Left ventricle myocardium superior (tissue), 1 donor: Measurements from ENCODE around the gene DCAF4. TPM values are rescaled to one million over a fixed set of nuclear protein-coding genes. Genes with fewer than 3 reads are reported as not detected.

Experiments
- ATAC-seq: fragments of 200-7000 bp; cut with Tn5 transposase; one replicate; pipeline ENCODE4 v1.9.1; 2020; ENCODE audit warnings: mild to moderate bottlenecking, moderate library complexity
- DNase-seq: peaks from one replicate; pipeline ENCODE4 v3.0.0-alpha.2; 2020
- intact Hi-C: fragments of 100-400 bp; cut with micrococcal nuclease; formaldehyde crosslinking; loops from one replicate; pipeline ENCODE4 v1.11.0; 2022
- total RNA-seq: library from RNA; stranded (reverse); fragmentation: NEBNext Ultra II Directional; extraction: Animal tissue kit (Norgen Biotek cat#: 25700); gene quantifications from one replicate; pipeline ENCODE4 v1.2.1, GENCODE V29; 2021
- donor health status: DM: no; HTN: yes; CAD: no; lungs with severe emphysema.

Gene DCAF4
- total RNA-seq, 1 donor from 2014 or later, result 8.4 TPM

- DNase-seq (peak; percentile 99), ATAC-seq (peak; percentile 93)
- intact Hi-C loops, result loop anchor here (10.0 kb wide), 1 partner anchor 179 kb away; no protein-coding TSS in a partner anchor
These were observed 32.5 kb upstream of the DCAF4 start, which contains the start of gene DPF3 for GRCh38 chr14:72893636-72894322. Gene DPF3, minus strand, starts transcription at chr14:72894101. Its CDS starts 13 bp downstream, at chr14:72894088.

- no peak for ATAC-seq
- DNase-seq, result no peak
- intact Hi-C loops, result loop anchor here (10.0 kb wide), 1 partner anchor 179 kb away; no protein-coding TSS in a partner anchor
These were observed 32.0 kb upstream of the DCAF4 start for GRCh38 chr14:72894323-72894622.

- DNase-seq (peak; percentile 55), ATAC-seq (peak; percentile 65)
- intact Hi-C loops, result loop anchor here (10.0 kb wide), 1 partner anchor 180 kb away; no protein-coding TSS in a partner anchor
These were observed 31.5 kb upstream of the DCAF4 start for GRCh38 chr14:72894623-72895378.

- ATAC-seq (no peak), DNase-seq (no peak)
- intact Hi-C loops, result loop anchor here (10.0 kb wide), 1 partner anchor 184 kb away; no protein-coding TSS in a partner anchor
These were observed 27.8 kb upstream of the DCAF4 start for GRCh38 chr14:72898448-72898847.

GRCh38 chr14:72901361-72901760 is 24.9 kb upstream of the DCAF4 start:
- ATAC-seq (peak; percentile 27), DNase-seq (no peak)
- intact Hi-C loops, result loop anchor here (5.0 kb wide), 1 partner anchor 384 kb away; no protein-coding TSS in a partner anchor

GRCh38 chr14:72902801-72903530 is 23.3 kb upstream of the DCAF4 start:
- intact Hi-C loops, result loop anchor here (5.0 kb wide), 1 partner anchor 386 kb away; no protein-coding TSS in a partner anchor
- DNase-seq (no peak), ATAC-seq (no peak)

- no peak for ATAC-seq
- no peak for DNase-seq
- intact Hi-C loops, result loop anchor here (5.0 kb wide), 1 partner anchor 386 kb away; no protein-coding TSS in a partner anchor
These were observed 22.5 kb upstream of the DCAF4 start for GRCh38 chr14:72903716-72904115.

GRCh38 chr14:72904218-72904617 is 22.0 kb upstream of the DCAF4 start:
- intact Hi-C loops, result loop anchor here (5.0 kb wide), 1 partner anchor 387 kb away; no protein-coding TSS in a partner anchor
- ATAC-seq (no peak), DNase-seq (no peak)

- peak; percentile 54 for DNase-seq
- intact Hi-C loops, result loop anchor here (5.0 kb wide), 1 partner anchor 388 kb away; no protein-coding TSS in a partner anchor
These were observed 21.3 kb upstream of the DCAF4 start for GRCh38 chr14:72904840-72905561.

GRCh38 chr14:72906316-72906715 is 19.9 kb upstream of the DCAF4 start:
- ATAC-seq, result no peak
- intact Hi-C loops, result no loop called here
- DNase-seq, result no peak

More at GRCh38 chr14:72904840-72905561, 21.3 kb upstream of the DCAF4 start:
- ATAC-seq, result peak; percentile 57

- DNase-seq, result no peak
- no peak for ATAC-seq
- intact Hi-C loops, result no loop called here
These were observed 19.4 kb upstream of the DCAF4 start for GRCh38 chr14:72906879-72907278.

- DNase-seq (no peak), ATAC-seq (peak; percentile 51)
- intact Hi-C loops, result no loop called here
These were observed 18.4 kb upstream of the DCAF4 start for GRCh38 chr14:72907886-72908285.

GRCh38 chr14:72909163-72909562 is 17.1 kb upstream of the DCAF4 start:
- ATAC-seq (peak; percentile 34), DNase-seq (no peak)
- intact Hi-C loops, result no loop called here

GRCh38 chr14:72913809-72914208 is 12.5 kb upstream of the DCAF4 start:
- DNase-seq, result no peak
- intact Hi-C loops, result no loop called here
- ATAC-seq, result no peak

- DNase-seq, result no peak
- intact Hi-C loops, result no loop called here
- ATAC-seq, result no peak
These were observed 10.1 kb upstream of the DCAF4 start for GRCh38 chr14:72916174-72916573.

GRCh38 chr14:72917094-72917802 is 9.0 kb upstream of the DCAF4 start:
- intact Hi-C loops, result no loop called here
- no peak for ATAC-seq
- no peak for DNase-seq

GRCh38 chr14:72920008-72920407 is 6.3 kb upstream of the DCAF4 start:
- intact Hi-C loops, result no loop called here
- DNase-seq (no peak), ATAC-seq (no peak)

- DNase-seq (no peak), ATAC-seq (no peak)
- intact Hi-C loops, result no loop called here
These were observed 4.9 kb upstream of the DCAF4 start for GRCh38 chr14:72921396-72921795.
